Neural progenitor cell (in vitro differentiated cells): Measurements from ENCODE around the gene APBB2.

Experiments used
- EZH2 ChIP-seq: fragments of 200-600 bp; sonication (generic); IDR thresholded peaks from 2 replicates; pipeline ENCODE4 v1.6.1; 2017; ENCODE audit warnings: antibody characterized with exemption, mild to moderate bottlenecking, moderate library complexity
- TF ChIP-seq, protein P1 (sequence below): fragments of 200-600 bp; sonication (generic); IDR thresholded peaks from 2 replicates; pipeline ENCODE4 v1.5.1; 2017; ENCODE audit warnings: antibody characterized with exemption, mild to moderate bottlenecking

DNA sequence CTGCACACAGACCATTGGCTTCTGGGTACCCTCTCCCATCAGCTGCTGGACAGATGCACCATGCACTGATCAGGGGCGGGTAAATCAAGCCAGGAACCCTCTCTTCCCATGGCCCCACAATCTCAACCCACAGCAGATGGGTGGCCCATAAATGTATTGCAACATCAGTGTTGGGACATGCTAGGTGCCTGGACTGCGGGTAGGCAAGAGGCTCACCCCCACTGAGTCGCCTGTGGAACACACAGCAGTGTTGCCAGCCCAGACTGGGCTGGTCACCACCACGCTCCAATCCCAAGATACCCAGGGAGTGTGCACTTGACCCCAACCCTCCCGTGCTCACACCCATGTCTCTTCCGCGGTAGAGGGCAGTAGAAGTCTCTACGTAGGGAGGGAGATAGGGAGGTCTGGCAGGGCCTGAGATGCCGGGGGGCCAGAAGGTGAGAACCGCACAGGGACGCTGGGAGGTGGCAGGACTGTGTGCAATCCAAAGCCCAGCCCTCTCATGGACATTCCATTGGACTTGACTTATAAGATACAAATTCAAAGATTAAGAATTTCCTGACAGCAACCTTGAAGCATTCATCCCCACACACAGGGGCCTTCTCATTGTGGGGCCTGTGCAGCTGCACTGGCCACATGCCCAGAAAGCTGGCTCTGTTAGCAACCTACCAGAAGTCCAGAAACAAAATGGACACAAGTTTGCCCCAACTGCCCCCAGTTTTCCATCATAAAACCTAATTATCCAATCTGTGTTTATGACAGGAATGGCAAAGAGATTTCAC is 280.9 kb downstream of the APBB2 start:
- TF ChIP-seq, protein P1, sequence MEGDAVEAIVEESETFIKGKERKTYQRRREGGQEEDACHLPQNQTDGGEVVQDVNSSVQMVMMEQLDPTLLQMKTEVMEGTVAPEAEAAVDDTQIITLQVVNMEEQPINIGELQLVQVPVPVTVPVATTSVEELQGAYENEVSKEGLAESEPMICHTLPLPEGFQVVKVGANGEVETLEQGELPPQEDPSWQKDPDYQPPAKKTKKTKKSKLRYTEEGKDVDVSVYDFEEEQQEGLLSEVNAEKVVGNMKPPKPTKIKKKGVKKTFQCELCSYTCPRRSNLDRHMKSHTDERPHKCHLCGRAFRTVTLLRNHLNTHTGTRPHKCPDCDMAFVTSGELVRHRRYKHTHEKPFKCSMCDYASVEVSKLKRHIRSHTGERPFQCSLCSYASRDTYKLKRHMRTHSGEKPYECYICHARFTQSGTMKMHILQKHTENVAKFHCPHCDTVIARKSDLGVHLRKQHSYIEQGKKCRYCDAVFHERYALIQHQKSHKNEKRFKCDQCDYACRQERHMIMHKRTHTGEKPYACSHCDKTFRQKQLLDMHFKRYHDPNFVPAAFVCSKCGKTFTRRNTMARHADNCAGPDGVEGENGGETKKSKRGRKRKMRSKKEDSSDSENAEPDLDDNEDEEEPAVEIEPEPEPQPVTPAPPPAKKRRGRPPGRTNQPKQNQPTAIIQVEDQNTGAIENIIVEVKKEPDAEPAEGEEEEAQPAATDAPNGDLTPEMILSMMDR: no peak
- TF ChIP-seq EZH2: no peak
